GM18868 (cell line): ENCODE measurements around the gene MAPT.

Source experiments
- ATAC-seq: cut with Tn5 transposase; IDR thresholded peaks from one replicate; pipeline ENCODE4 v1.9.1; 2021; ENCODE audit warnings: mild to moderate bottlenecking, moderate library complexity; ENCODE audit not compliant: unreplicated experiment

Gene MAPT

DNA sequence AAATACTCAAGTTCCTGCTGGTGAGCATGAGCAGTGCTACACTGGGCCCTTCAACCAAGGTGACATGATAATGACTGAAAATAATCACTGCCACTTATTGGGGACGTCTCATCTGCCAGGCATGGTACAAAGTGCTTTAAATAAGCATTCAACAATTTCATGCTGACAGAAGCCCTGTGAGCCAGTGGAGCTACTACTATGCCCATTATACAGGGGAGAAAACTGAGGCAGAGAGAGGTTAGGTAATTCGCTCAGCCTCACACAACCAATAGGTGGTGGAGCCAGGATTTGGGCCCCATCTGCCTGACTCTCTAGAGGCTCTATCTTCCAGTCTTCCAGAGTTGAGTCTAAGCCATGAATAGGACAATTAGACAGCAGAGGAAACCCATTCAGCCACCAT lies 74.4 kb downstream of the MAPT start:
- ATAC-seq: no peak

DNA sequence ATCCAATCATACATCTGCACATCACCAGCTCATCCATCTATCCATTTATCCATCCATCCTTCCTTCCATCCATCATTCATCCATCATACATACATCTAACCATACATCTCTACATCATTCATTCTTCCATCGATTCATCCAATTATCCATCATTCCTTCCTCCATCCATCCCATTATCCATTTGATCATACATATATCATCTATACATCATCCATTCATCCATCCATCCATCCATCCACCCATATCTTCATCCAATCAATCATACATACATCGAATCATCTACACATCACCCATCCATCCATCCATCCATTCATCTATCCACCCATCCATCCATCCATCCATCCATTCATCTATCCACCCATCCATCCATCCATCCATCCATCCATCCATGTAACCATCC lies 75.4 kb downstream of the MAPT start:
- no peak for ATAC-seq

DNA sequence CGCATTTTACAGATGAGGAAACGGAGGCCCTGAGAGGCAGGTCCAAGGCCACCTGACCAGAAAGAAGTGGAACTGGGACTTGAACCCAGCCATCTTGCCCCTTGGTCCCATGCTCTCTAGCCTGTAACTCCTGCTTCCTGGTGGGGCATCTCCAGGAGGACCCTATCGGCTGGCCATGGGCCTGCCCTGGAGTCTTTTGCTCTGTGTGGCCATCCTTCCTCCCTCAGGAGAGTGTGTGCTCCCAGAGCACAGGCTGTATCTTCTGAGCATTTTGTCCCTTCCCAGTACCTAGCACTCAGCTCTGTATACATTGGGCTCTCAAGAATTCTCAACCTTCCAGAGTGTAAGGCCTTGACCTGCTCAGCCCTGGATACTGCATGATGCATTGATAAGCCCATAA lies 76.3 kb downstream of the MAPT start:
- no peak for ATAC-seq

GRCh38 chr17:45971698-45972141 lies 77.4 kb downstream of the MAPT start:
- ATAC-seq: no peak

GRCh38 chr17:45972531-45972930 lies 78.2 kb downstream of the MAPT start:
- ATAC-seq: no peak

DNA sequence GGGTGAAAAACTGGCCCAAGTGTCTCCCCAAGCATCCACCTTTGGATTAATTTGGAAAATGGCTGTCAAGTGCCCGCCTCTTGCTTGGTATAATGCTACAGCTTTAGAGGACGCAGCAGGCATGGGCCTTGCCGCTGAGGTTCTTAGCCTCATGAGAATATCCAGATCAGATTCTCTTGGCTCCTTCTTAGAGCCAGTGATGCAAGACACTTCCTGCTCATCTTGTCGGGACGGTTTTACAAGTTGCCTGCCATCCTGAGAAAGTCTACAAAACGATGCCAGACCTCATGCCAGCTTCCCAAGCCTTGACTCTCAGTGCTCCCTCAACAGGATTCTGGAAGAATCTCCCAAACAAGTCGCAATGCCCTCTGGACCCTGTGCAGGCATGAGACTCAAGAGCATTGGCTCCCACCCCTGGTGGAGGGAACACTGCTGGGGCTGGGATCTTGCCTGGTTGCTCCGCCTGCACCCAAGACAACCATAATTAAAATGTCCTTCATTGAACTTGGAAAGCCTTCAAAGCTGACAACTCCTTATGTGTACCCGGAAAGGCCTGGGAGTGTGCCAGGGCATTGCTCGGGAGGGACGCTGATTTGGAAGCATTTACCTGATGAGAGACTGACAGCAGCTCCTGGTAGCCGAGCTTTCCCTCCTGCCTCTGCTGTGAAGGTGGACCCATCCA lies 78.9 kb downstream of the MAPT start:
- no peak for ATAC-seq

DNA sequence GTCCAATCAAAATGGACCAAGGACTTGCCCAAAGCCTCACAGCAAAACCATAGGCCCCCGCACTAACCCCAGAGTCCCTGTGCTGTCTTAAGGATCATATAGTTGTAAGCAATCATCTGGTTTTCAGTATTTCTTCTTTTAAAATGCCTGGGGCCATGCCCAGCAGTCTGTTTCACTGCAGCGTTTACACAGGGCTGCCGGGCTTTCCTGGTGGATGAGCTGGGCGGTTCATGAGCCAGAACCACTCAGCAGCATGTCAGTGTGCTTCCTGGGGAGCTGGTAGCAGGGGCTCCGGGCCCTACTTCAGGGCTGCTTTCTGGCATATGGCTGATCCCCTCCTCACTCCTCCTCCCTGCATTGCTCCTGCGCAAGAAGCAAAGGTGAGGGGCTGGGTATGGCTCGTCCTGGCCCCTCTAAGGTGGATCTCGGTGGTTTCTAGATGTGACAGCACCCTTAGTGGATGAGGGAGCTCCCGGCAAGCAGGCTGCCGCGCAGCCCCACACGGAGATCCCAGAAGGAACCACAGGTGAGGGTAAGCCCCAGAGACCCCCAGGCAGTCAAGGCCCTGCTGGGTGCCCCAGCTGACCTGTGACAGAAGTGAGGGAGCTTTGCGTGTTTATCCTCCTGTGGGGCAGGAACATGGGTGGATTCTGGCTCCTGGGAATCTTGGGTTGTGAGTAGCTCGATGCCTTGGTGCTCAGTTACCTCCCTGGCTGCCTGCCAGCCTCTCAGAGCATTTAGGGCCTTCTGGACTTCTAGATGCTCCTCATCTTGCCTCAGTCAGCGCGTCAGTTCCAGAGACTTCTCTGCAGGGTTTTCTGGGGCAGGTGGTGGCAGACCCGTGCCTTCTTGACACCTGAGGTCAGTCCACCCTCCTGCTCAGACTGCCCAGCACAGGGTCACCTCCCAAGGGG lies 79.8 kb downstream of the MAPT start:
- ATAC-seq: no peak

DNA sequence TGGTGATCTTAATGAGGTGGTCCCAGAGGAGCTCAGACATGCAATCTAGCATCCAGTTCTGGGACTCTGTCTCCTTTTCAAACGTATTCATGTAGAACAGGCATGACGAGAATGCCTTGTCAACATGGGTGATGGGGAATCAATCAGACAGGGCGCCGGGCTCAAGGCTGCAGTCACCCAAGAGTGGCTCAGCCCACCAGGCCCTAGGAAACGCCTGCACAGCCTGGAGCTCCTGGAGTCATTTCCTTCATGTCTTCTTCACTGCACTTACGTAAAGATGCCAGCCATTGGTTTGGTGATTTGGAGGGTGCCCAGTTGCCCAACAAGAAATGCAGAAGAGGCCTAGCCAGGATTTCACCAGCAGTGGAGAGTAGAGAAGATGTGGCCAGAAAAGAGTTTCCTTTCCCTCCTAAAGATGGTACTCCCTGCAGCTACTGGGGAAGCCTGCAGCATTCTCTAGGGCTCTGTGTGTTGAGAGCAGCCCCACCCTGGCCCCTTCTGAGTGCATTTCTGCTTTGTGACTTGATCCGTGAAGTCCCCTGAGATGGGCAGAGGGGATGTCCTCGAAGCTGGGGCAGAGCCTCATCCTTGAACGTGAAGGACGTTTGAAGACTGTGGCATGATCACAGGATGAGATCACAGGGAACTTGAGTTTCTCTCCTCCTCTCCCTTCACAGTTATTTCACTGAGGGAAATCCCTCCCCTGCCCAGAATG lies 80.7 kb downstream of the MAPT start:
- ATAC-seq: no peak

DNA sequence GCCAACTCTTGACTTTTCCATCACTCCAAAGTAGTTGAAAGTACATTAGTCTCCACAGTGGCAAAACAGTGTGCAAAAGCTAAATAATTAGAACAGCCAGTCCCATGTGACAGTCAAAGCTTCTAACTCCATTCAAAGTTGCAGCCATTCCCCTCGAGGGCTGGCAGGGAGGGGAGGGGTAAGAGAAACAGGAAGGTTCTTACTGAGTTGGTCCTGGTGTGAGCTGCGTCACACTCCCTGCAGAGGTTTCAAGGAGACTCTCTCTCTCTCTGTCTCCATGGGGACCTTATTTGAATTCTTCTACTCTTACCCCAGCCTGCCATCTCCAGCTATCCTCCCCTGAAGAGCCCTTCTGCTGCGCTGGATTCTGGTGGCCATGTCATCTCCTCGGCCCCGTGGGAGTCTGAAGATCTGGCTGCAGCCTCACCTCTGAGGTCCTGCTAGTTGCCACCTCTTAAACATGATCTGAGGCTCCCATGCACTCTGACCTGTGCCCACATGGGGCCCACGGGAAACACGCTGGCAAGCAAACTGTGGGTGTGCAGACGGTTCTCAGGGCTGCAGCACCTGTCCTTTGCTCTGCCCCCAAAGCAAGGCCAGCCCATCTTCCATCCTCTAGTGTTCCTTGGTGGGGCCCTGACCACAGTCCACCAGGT lies 81.4 kb downstream of the MAPT start:
- no peak for ATAC-seq

DNA sequence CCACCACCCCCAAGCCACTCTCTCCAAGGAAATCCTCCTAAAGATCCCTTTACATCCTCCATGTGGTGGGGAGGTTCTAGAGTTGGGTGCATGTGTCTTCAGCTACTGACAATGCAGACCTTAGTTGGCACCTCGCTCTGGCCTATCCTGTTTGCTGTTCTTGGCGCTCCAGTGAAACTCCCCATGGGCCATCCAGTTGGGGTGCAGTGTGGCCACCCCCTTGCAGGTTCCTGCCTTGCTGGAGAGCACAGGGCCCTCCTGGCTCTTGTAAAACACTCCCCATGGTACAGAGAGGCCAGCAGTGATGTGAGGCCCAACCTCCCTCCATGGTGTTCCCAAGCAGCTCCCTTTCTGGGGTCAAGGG lies 82.0 kb downstream of the MAPT start:
- ATAC-seq: no peak

GRCh38 chr17:45976755-45977505 lies 82.6 kb downstream of the MAPT start:
- ATAC-seq: no peak

GRCh38 chr17:45977506-45977824 lies 83.1 kb downstream of the MAPT start:
- no peak for ATAC-seq

DNA sequence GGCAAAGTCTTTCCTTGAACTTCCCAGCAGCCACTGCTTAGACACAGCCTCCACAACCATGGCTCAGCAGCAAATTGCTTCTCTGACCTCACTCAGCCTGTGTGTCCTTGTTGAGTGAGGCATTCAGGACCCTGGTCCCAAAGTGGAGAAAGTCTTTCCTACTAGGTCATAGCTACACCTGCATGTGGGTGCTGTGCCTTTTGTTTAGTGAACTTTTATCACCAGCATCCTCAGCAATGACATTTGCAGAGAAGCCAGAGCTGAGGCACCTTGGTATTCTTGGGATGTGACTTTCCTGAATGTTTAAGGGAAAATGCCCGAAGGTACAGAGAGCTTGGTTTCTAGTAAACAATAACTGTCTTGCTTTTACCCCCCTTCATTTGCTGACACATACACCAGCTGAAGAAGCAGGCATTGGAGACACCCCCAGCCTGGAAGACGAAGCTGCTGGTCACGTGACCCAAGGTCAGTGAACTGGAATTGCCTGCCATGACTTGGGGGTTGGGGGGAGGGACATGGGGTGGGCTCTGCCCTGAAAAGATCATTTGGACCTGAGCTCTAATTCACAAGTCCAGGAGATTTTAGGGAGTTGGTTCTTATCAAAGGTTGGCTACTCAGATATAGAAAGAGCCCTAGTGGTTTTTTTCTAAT lies 83.7 kb downstream of the MAPT start:
- ATAC-seq: no peak

- no peak for ATAC-seq
These were observed 84.8 kb downstream of the MAPT start for GRCh38 chr17:45979137-45979536.

DNA sequence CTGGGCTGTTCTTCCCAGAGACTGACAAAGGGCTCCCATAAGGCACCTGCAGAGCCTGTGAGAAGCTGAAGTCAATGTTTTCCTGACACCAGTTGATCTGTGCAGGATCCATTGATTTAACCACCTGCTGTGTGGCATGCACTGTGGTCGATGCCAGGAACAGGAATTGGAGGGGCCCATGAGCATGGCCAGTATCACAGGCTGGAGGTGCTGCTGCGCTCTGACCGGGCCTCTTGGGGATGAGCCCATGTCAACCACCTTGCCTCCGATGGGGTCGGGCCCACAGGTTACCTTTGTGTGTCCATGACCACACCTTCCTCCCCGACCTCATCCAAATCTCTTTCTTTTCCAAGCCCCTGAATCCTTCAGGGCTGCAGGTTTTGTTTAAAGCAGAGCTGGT lies 86.5 kb downstream of the MAPT start:
- no peak for ATAC-seq

DNA sequence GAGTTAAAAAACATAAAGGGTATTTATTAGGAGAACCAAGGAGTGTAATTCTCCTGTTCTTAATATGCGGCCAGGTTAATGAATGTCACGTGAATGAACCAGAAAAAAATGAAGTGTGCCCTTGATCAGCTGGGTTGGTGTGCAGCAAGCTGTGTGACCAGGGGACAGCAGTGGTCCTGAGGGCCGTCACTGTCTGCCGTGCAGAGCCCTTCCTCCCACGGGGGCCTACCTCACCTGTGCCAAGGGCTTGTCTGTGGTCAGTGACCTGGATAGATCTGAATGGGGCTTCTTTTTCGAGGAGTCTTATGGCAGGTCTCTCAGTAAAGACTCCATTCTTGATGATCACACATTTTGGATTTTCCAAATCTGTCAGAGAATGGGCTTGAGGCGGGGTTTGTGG lies 87.0 kb downstream of the MAPT start:
- no peak for ATAC-seq

DNA sequence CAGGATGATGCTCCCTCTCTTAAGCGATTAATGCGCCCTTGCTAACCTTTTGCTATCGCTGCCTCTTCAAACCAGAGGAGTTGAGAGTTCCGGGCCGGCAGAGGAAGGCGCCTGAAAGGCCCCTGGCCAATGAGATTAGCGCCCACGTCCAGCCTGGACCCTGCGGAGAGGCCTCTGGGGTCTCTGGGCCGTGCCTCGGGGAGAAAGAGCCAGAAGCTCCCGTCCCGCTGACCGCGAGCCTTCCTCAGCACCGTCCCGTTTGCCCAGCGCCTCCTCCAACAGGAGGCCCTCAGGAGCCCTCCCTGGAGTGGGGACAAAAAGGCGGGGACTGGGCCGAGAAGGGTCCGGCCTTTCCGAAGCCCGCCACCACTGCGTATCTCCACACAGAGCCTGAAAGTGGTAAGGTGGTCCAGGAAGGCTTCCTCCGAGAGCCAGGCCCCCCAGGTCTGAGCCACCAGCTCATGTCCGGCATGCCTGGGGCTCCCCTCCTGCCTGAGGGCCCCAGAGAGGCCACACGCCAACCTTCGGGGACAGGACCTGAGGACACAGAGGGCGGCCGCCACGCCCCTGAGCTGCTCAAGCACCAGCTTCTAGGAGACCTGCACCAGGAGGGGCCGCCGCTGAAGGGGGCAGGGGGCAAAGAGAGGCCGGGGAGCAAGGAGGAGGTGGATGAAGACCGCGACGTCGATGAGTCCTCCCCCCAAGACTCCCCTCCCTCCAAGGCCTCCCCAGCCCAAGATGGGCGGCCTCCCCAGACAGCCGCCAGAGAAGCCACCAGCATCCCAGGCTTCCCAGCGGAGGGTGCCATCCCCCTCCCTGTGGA lies 88.6 kb downstream of the MAPT start:
- ATAC-seq: no peak

- no peak for ATAC-seq
These were observed 89.4 kb downstream of the MAPT start for GRCh38 chr17:45983614-45984310.

GRCh38 chr17:45984368-45984767 lies 90.0 kb downstream of the MAPT start:
- no peak for ATAC-seq
